HepG2 (cell line): ENCODE results near the gene SFMBT1. TPM values are rescaled to one million over a fixed set of nuclear protein-coding genes. Genes with fewer than 3 reads are reported as not detected.
A peak's percentile ranks its signal among the peaks of the same experiment; 100 is the strongest.

Experiments used
- ATAC-seq: fragments of 200-7000 bp; cut with Tn5 transposase; 3 replicates; pipeline ENCODE4 v1.9.1; 2020; ENCODE audit warnings: mild to moderate bottlenecking, moderate library complexity
- BruUV-seq: library from RNA; stranded (reverse); fragments of 400-500 nt; replicated peaks from 2 replicates; lab custom pipeline; 2021; lab: Mats Ljungman, UMichigan
- CTCF ChIA-PET: fragments of 300-600 bp; formaldehyde crosslinking; extraction: SDS; loops from one replicate; lab custom pipeline; 2021; ENCODE audit warnings: low total read pairs, inconsistent platforms, low intra/inter-chr PET ratio; lab: Yijun Ruan, JAX
- POLR2A ChIA-PET: fragments of 350-600 bp; sonication (Branson Sonifier 250); formaldehyde crosslinking; loops from one replicate; lab custom pipeline; 2020; ENCODE audit warnings: antibody characterized with exemption, inconsistent platforms; lab: Yijun Ruan, JAX
- DNase-seq: peaks from one replicate; pipeline ENCODE4 v3.0.0-alpha.2; 2015; ENCODE audit warnings: low spot score
- FAIRE-seq: peaks from 3 replicates; lab custom pipeline; 2011; peaks lifted over from hg19 to GRCh38; lab: Jason Lieb, UNC
- H2AFZ ChIP-seq: one replicate; pipeline ENCODE4 v1.6.1; 2011; ENCODE audit warnings: low read length, inconsistent platforms
- H3K27ac ChIP-seq: fragments of 300-600 bp; 3 replicates; pipeline ENCODE4 v1.8.0; 2011; ENCODE audit warnings: mixed run types, mild to moderate bottlenecking, mixed read lengths, low read length, inconsistent platforms; ENCODE audit not compliant: insufficient read depth; ENCODE audit errors: extremely low read length
- H3K27me3 ChIP-seq, 2 experiments: fragments of 200-600 bp in 1 of 2; 2 replicates in 1 of 2; 3 replicates in 1 of 2; pipeline versions ENCODE4 v1.6.0 to v1.8.0; 2011; ENCODE audit warnings: low read length in 2 of 2, mild to moderate bottlenecking in 2 of 2, moderate library complexity in 2 of 2, inconsistent platforms in 1 of 2; ENCODE audit not compliant: insufficient read depth in 2 of 2, control insufficient read depth in 1 of 2
- H3K36me3 ChIP-seq, 2 experiments: fragments of 200-600 bp in 1 of 2; replicated peaks in 1 of 2; 2 replicates in 1 of 2; 3 replicates in 1 of 2; pipeline versions ENCODE4 v1.5.1 to v1.8.0; 2011; ENCODE audit warnings: low read length in 2 of 2, inconsistent platforms in 1 of 2; ENCODE audit not compliant: insufficient read depth in 2 of 2, control insufficient read depth in 1 of 2
- H3K4me1 ChIP-seq: 2 replicates; pipeline ENCODE4 v1.5.1; 2012; ENCODE audit warnings: low read length, inconsistent platforms; ENCODE audit not compliant: insufficient read depth
- H3K4me2 ChIP-seq: 2 replicates; pipeline ENCODE4 v1.6.0; 2011; ENCODE audit warnings: low read depth, low read length, inconsistent platforms
- H3K4me3 ChIP-seq, 3 experiments: fragments of 200-600 bp in 1 of 3; sonication (generic), shearing (Covaris generic) in 1 of 3; replicated peaks in 1 of 3; 2 replicates each; pipeline ENCODE4 v1.5.1; 2011 to 2016; ENCODE audit warnings: low read length in 3 of 3, inconsistent platforms in 2 of 3, low read depth in 2 of 3, mild to moderate bottlenecking in 2 of 3, control low read depth in 1 of 3, mixed read lengths in 1 of 3; ENCODE audit not compliant: insufficient read depth in 1 of 3
- H3K79me2 ChIP-seq: one replicate; pipeline ENCODE4 v1.6.1; 2011; ENCODE audit warnings: low read length, inconsistent platforms; ENCODE audit not compliant: insufficient read depth
- H3K9ac ChIP-seq: 2 replicates; pipeline ENCODE4 v1.6.0; 2011; ENCODE audit warnings: mild to moderate bottlenecking, low read depth, low read length, inconsistent platforms; ENCODE audit not compliant: insufficient read depth
- H3K9me3 ChIP-seq: 2 replicates; pipeline ENCODE4 v1.5.1; 2012; ENCODE audit warnings: mild to moderate bottlenecking, low read length
- H4K20me1 ChIP-seq: 2 replicates; pipeline ENCODE4 v1.6.0; 2011; ENCODE audit warnings: inconsistent platforms, mild to moderate bottlenecking, low read length, moderate library complexity; ENCODE audit not compliant: insufficient read depth
- CBFB ChIP-seq: sonication (generic); formaldehyde crosslinking; IDR thresholded peaks from 2 replicates; pipeline ENCODE4 v1.4.0; 2020; ENCODE audit warnings: missing genetic modification reagents
- ELF4 ChIP-seq: sonication (generic); formaldehyde crosslinking; IDR thresholded peaks from 2 replicates; pipeline ENCODE4 v1.5.0; 2020; ENCODE audit warnings: missing genetic modification reagents, mild to moderate bottlenecking, moderate library complexity, borderline replicate concordance
- FOXA1 ChIP-seq, 2 experiments: fragments of 450-650 bp in 1 of 2; sonication (generic) in 1 of 2; formaldehyde crosslinking in 1 of 2; IDR thresholded peaks; 2 replicates each; pipeline versions ENCODE4 v1.4.0 to v1.6.1; 2016 to 2020; ENCODE audit warnings: missing genetic modification reagents in 1 of 2
- NR2F6 ChIP-seq, 2 experiments: IDR thresholded peaks; 2 replicates each; pipeline ENCODE4 v1.6.1; 2016; ENCODE audit warnings: antibody characterized with exemption in 1 of 2, mild to moderate bottlenecking in 1 of 2
- NRL ChIP-seq: sonication (generic); formaldehyde crosslinking; IDR thresholded peaks from 2 replicates; pipeline ENCODE4 v1.5.0; 2020; ENCODE audit warnings: missing genetic modification reagents, mild to moderate bottlenecking, moderate library complexity, borderline replicate concordance
- REL ChIP-seq: sonication (generic); formaldehyde crosslinking; conservative IDR thresholded peaks from 2 replicates; pipeline ENCODE4 v1.8.0; 2022; ENCODE audit warnings: mild to moderate bottlenecking, missing genetic modification reagents, moderate library complexity
- ZFY ChIP-seq: sonication (generic); formaldehyde crosslinking; IDR thresholded peaks from 2 replicates; pipeline ENCODE4 v1.4.0; 2020; ENCODE audit warnings: missing genetic modification reagents
- ZNF205 ChIP-seq: IDR thresholded peaks from 2 replicates; pipeline ENCODE4 v1.6.1; 2018; ENCODE audit warnings: missing biosample characterization, missing genetic modification reagents
- ZNF674 ChIP-seq: sonication (generic); formaldehyde crosslinking; IDR thresholded peaks from 2 replicates; pipeline ENCODE4 v1.5.0; 2020; ENCODE audit warnings: low read depth, mild to moderate bottlenecking, missing genetic modification reagents
- ZNF776 ChIP-seq: sonication (generic); formaldehyde crosslinking; IDR thresholded peaks from 2 replicates; pipeline ENCODE4 v1.4.0; 2020; ENCODE audit warnings: mild to moderate bottlenecking, missing genetic modification reagents
- WGBS: methylation state at CpG from one replicate; pipeline ENCODE4 v1.1.6; 2017; ENCODE audit warnings: low lambda C conversion rate; 5-methylcytosine and 5-hydroxymethylcytosine counted together
- in situ Hi-C: cut with HindIII; loops from 2 replicates; pipeline ENCODE4 v1.10.0; 2017; ENCODE audit warnings: low pct_unique_long_range_greater_than_20kb; ENCODE audit not compliant: extremely low pct_ligation_motif_present
- intact Hi-C: fragments of 100-400 bp; cut with micrococcal nuclease; formaldehyde crosslinking; loops from one replicate; pipeline ENCODE4 v1.10.0; 2022; ENCODE audit not compliant: unreplicated experiment
- polyA plus RNA-seq, 8 experiments: library from polyadenylated mRNA; depleted of rRNA in 3 of 8; stranded (reverse) in 7 of 8; unstranded in 1 of 8; fragments of >200 nt; fragmentation: Illumina TruSeq in 4 of 8; extraction: Trizol in 4 of 8; gene quantifications; 2 replicates each; pipeline versions ENCODE4 v1.2.1 to v1.2.3, GENCODE V29; 2011 to 2016; ENCODE audit warnings: low read depth in 4 of 8, missing spikeins in 1 of 8, mixed read lengths in 1 of 8; ENCODE audit not compliant: insufficient read depth in 1 of 8
- total RNA-seq, 5 experiments: library from RNA; depleted of rRNA; stranded (reverse); fragments of >200 nt; fragmentation: Illumina TruSeq; extraction: Trizol; gene quantifications; 2 replicates each; pipeline ENCODE4 v1.2.3, GENCODE V29; 2016; ENCODE audit warnings: low read depth in 1 of 5
- TF ChIP-seq, protein P1 (sequence below): sonication (generic); formaldehyde crosslinking; IDR thresholded peaks from 2 replicates; pipeline ENCODE4 v1.5.0; 2020; ENCODE audit warnings: mild to moderate bottlenecking, missing genetic modification reagents
- TF ChIP-seq, protein P2 (sequence below): sonication (generic); formaldehyde crosslinking; IDR thresholded peaks from 2 replicates; pipeline ENCODE4 v1.4.0; 2020; ENCODE audit warnings: low read depth, missing genetic modification reagents
- TF ChIP-seq, protein P3 (sequence below): sonication (generic); formaldehyde crosslinking; IDR thresholded peaks from 2 replicates; pipeline ENCODE4 v1.9.0; 2022; ENCODE audit warnings: low read depth, missing genetic modification reagents

Gene SFMBT1
- total and polyA plus RNA-seq, 2 of the 13 experiments (the other 11 are each of a cell fraction or from before 2014, with no cell fraction given) = 3.8 to 12.8 TPM

DNA sequence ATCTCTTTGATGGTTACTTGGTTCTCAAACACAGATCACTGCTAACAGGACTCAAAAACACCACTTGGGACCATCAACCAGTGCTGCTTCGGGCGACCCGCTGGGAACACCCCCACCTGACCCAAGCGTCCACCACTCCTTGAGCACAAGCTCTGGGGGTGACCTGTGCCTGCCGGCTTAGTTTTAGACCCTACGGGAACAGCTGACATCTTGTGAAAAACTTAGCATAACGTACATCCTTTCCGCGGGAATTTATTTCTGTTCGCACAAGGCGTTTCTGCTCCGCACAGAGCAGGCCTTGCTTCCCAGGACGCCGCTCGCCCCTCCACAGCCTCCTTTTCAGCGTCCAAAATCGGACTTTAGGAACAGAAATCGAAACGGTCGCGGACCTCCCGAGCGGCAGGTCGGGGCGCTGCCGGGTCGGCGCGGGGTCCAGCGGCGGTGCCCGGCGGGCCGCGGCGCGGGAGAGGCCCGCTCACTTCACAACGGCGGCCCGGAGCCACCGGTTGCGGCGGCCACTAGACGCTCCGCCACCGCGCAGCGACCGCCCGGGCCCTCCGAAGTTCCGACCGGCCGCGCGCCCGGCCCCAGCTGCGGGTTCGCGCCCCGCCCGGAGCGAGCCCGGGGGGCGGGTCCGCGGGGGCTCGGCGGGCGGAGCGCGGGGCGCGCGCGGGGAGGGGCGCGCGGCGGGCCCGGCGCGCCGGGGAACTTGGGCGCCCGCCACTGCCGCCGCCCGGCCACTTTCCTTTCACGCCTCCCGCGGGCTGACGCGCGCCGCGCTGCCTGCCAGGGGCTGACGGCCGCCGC, 959 bp downstream of the SFMBT1 start:
- no peaks in the 10 kb centered on the region for H3K36me3 ChIP-seq
- H3K27ac ChIP-seq = peak overlapping the region; percentile 62
- ChIA-PET POLR2A (interaction anchor here (0.9 to 1.4 kb wide), 3 partner anchors 10 to 35 kb away, joined by 3 to 5 read pairs (median 4); no protein-coding TSS in a partner anchor), CTCF (no interaction called here)
- peak; percentile 61 for ATAC-seq
- intact Hi-C loops (loop anchor here (5.0 kb wide), 1 partner anchor 43 kb away; no protein-coding TSS in a partner anchor), in situ Hi-C loops (no loop called here)
- no peak for DNase-seq
- FAIRE-seq = no peak
- H3K9ac ChIP-seq = peak overlapping the region; percentile 76
- H3K79me2 ChIP-seq = peaks cover 42% of the 10 kb centered on the region
- peaks cover 12% of the 10 kb centered on the region for H4K20me1 ChIP-seq
- no peak overlapping the region for H2AFZ ChIP-seq
- no peaks in the 10 kb centered on the region for H3K9me3 ChIP-seq
- BruUV-seq = no TSS peak
- peaks cover 56% of the 10 kb centered on the region for H3K4me1 ChIP-seq
- no peaks in the 10 kb centered on the region; a peak in 1 of 5 replicates for H3K27me3 ChIP-seq
- 0% methylated on average over 18 of the region's 101 CpGs for WGBS
- H3K4me3 ChIP-seq = peak overlapping the region; percentile 75 to 91 (median 90)
- peak overlapping the region; percentile 90 for H3K4me2 ChIP-seq
- TF ChIP-seq, protein P1, sequence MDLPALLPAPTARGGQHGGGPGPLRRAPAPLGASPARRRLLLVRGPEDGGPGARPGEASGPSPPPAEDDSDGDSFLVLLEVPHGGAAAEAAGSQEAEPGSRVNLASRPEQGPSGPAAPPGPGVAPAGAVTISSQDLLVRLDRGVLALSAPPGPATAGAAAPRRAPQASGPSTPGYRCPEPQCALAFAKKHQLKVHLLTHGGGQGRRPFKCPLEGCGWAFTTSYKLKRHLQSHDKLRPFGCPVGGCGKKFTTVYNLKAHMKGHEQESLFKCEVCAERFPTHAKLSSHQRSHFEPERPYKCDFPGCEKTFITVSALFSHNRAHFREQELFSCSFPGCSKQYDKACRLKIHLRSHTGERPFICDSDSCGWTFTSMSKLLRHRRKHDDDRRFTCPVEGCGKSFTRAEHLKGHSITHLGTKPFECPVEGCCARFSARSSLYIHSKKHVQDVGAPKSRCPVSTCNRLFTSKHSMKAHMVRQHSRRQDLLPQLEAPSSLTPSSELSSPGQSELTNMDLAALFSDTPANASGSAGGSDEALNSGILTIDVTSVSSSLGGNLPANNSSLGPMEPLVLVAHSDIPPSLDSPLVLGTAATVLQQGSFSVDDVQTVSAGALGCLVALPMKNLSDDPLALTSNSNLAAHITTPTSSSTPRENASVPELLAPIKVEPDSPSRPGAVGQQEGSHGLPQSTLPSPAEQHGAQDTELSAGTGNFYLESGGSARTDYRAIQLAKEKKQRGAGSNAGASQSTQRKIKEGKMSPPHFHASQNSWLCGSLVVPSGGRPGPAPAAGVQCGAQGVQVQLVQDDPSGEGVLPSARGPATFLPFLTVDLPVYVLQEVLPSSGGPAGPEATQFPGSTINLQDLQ = no peak
- TF ChIP-seq ELF4 (CRISPR knock-in tag) (no peak), REL (no peak), CBFB (no peak), NRL (CRISPR knock-in tag) (0 out of 2 replicates have a peak, but pooled peaks have one; percentile 46), ZNF776 (no peak), FOXA1 (IDR thresholded peaks at IDR 0.05) (no peak), FOXA1 (CRISPR knock-in tag; IDR thresholded peaks at IDR 0.05) (no peak), NR2F6 (IDR thresholded peaks at IDR 0.05) (no peak), NR2F6 (CRISPR knock-in tag; IDR thresholded peaks at IDR 0.05) (no peak), ZFY (CRISPR knock-in tag) (peak; percentile 63), ZNF205 (CRISPR knock-in tag) (no peak), ZNF674 (CRISPR knock-in tag) (no peak)
- TF ChIP-seq, protein P2, sequence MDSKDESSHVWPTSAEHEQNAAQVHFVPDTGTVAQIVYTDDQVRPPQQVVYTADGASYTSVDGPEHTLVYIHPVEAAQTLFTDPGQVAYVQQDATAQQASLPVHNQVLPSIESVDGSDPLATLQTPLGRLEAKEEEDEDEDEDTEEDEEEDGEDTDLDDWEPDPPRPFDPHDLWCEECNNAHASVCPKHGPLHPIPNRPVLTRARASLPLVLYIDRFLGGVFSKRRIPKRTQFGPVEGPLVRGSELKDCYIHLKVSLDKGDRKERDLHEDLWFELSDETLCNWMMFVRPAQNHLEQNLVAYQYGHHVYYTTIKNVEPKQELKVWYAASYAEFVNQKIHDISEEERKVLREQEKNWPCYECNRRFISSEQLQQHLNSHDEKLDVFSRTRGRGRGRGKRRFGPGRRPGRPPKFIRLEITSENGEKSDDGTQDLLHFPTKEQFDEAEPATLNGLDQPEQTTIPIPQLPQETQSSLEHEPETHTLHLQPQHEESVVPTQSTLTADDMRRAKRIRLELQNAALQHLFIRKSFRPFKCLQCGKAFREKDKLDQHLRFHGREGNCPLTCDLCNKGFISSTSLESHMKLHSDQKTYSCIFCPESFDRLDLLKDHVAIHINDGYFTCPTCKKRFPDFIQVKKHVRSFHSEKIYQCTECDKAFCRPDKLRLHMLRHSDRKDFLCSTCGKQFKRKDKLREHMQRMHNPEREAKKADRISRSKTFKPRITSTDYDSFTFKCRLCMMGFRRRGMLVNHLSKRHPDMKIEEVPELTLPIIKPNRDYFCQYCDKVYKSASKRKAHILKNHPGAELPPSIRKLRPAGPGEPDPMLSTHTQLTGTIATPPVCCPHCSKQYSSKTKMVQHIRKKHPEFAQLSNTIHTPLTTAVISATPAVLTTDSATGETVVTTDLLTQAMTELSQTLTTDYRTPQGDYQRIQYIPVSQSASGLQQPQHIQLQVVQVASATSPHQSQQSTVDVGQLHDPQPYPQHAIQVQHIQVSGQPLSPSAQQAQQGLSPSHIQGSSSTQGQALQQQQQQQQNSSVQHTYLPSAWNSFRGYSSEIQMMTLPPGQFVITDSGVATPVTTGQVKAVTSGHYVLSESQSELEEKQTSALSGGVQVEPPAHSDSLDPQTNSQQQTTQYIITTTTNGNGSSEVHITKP = 0 out of 2 replicates have a peak, but pooled peaks have one; percentile 40
- TF ChIP-seq, protein P3, sequence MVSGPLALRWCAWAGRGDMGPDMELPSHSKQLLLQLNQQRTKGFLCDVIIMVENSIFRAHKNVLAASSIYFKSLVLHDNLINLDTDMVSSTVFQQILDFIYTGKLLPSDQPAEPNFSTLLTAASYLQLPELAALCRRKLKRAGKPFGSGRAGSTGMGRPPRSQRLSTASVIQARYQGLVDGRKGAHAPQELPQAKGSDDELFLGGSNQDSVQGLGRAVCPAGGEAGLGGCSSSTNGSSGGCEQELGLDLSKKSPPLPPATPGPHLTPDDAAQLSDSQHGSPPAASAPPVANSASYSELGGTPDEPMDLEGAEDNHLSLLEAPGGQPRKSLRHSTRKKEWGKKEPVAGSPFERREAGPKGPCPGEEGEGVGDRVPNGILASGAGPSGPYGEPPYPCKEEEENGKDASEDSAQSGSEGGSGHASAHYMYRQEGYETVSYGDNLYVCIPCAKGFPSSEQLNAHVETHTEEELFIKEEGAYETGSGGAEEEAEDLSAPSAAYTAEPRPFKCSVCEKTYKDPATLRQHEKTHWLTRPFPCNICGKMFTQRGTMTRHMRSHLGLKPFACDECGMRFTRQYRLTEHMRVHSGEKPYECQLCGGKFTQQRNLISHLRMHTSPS (CRISPR knock-in tag) = no peak
